Measurements from ENCODE around the gene CHFR. TPM values are rescaled to one million over a fixed set of nuclear protein-coding genes. Genes with fewer than 3 reads are reported as not detected.
"Not testable (repeated sequence)": the region's sequence is repeated elsewhere in the genome, so short reads cannot be mapped to it uniquely, and the experiment has no call there.

The CHFR gene
- total and polyA plus RNA-seq, 3 donors from 2014 or later, result 62.2 to 100 (median 89.6) TPM

- TF ChIP-seq CTCF (IDR thresholded peaks at IDR 0.05) (no peak), POLR2A (IDR thresholded peaks at IDR 0.05) (no peak)
- H3K4me1 ChIP-seq, result no peaks in the 10 kb centered on the region
- H3K36me3 ChIP-seq (ENCODE audit: low read depth, missing control alignments), result no peaks in the 10 kb centered on the region
- peak overlapping the region; percentile 48 to 81 for H3K4me3 ChIP-seq
- DNase-seq, result no peak
- intact Hi-C loops (cut with DNase I; ENCODE audit: low total_unique reads), result no loop called here
- no peaks in the 10 kb centered on the region for H3K9me3 ChIP-seq
- WGBS, 2 donors, result 1 to 2% methylated on average over 22 of the region's 22 CpGs
- peak overlapping the region in 1 of 2 donors; percentile 88 for H3K27ac ChIP-seq
- H3K27me3 ChIP-seq, result no peaks in the 10 kb centered on the region
These were observed 21.6 kb upstream of the CHFR start for GRCh38 chr12:132909030-132909368.

- Histone ChIP-seq H3K4me3 (peak overlapping the region; percentile 48 to 81), H3K27ac (peak overlapping the region; percentile 1 to 88), H3K36me3 (ENCODE audit: low read depth, missing control alignments) (no peaks in the 10 kb centered on the region), H3K9me3 (no peaks in the 10 kb centered on the region), H3K27me3 (no peaks in the 10 kb centered on the region), H3K4me1 (no peaks in the 10 kb centered on the region)
- DNase-seq, result peak; percentile 99
- intact Hi-C loops (cut with DNase I; ENCODE audit: low total_unique reads), result no loop called here
- TF ChIP-seq CTCF (IDR thresholded peaks at IDR 0.05) (no peak), POLR2A (IDR thresholded peaks at IDR 0.05) (no peak)
- WGBS, 2 donors, result 1 to 2% methylated on average over 18 to 85 of the region's 85 CpGs
These were observed 21.0 kb upstream of the CHFR start for GRCh38 chr12:132908145-132909029.

- 6 to 7% methylated on average over 23 of the region's 23 CpGs for WGBS, 2 donors
- Histone ChIP-seq H3K4me3 (peak overlapping the region; percentile 48 to 81), H3K27ac (peak overlapping the region; percentile 1 to 88)
- DNase-seq; H3K9me3 ChIP-seq; H3K4me1 ChIP-seq; H3K36me3 ChIP-seq (ENCODE audit: low read depth, missing control alignments); intact Hi-C loops (cut with DNase I; ENCODE audit: low total_unique reads); H3K27me3 ChIP-seq: not testable (repeated sequence)
These were observed 20.4 kb upstream of the CHFR start for GRCh38 chr12:132907789-132908144.

- H3K9me3 ChIP-seq, result no peaks in the 10 kb centered on the region
- H3K36me3 ChIP-seq (ENCODE audit: low read depth, missing control alignments), result no peaks in the 10 kb centered on the region
- WGBS, 2 donors, result 15 to 21% methylated on average over 16 of the region's 16 CpGs
- H3K27ac ChIP-seq, result peak overlapping the region in 1 of 2 donors; percentile 88
- DNase-seq, result no peak
- TF ChIP-seq CTCF (IDR thresholded peaks at IDR 0.05) (no peak), POLR2A (IDR thresholded peaks at IDR 0.05) (no peak)
- H3K4me1 ChIP-seq, result no peaks in the 10 kb centered on the region
- no peaks in the 10 kb centered on the region for H3K27me3 ChIP-seq
- intact Hi-C loops (cut with DNase I; ENCODE audit: low total_unique reads), result no loop called here
- peak overlapping the region; percentile 48 to 81 for H3K4me3 ChIP-seq
These were observed 19.8 kb upstream of the CHFR start for GRCh38 chr12:132907216-132907615.

- WGBS, 2 donors, result 10% methylated on average over 12 to 30 of the region's 30 CpGs
These were observed 17.4 kb upstream of the CHFR start for GRCh38 chr12:132904718-132905328.

More at GRCh38 chr12:132904718-132905328, 17.4 kb upstream of the CHFR start:
- Histone ChIP-seq H3K27me3 (no peaks in the 10 kb centered on the region), H3K4me1 (no peaks in the 10 kb centered on the region), H3K4me3 (peak overlapping the region; percentile 34 to 43), H3K36me3 (ENCODE audit: low read depth, missing control alignments) (no peaks in the 10 kb centered on the region), H3K9me3 (no peaks in the 10 kb centered on the region), H3K27ac (no peak overlapping the region)
- no peak for TF ChIP-seq POLR2A (IDR thresholded peaks at IDR 0.05)
- TF ChIP-seq CTCF (IDR thresholded peaks at IDR 0.05), result peak; percentile 84 to 91 (median 90)
- intact Hi-C loops (cut with DNase I; ENCODE audit: low total_unique reads), result no loop called here
- DNase-seq, result peak; percentile 91

All from testis (tissue), 3 donors.